HK-2 (cell line): Measurements from ENCODE around the gene DOLPP1.
A peak's percentile ranks its signal among the peaks of the same experiment; 100 is the strongest.

Experiments
- DNase-seq: peaks from one replicate; pipeline ENCODE4 v3.0.0-alpha.2; 2018; ENCODE audit not compliant: unreplicated experiment

DOLPP1 gene

GRCh38 chr9:129139233-129139992, 58.5 kb downstream of the DOLPP1 start:
- DNase-seq, result peak; percentile 70

GRCh38 chr9:129139993-129140396, 59.1 kb downstream of the DOLPP1 start:
- peak; percentile 94 for DNase-seq
